Endothelial cell of umbilical vein (primary cell): ENCODE measurements around the gene SCP2.

ENCODE experiments used
- EZH2 ChIP-seq: IDR thresholded peaks from 2 replicates; pipeline ENCODE4 v1.6.1; 2012; ENCODE audit warnings: borderline replicate concordance, low read depth, mild to moderate bottlenecking, moderate library complexity, low read length, inconsistent platforms; ENCODE audit not compliant: severe bottlenecking
- POLR2A ChIP-seq: IDR thresholded peaks from 2 replicates; pipeline ENCODE4 v1.6.1; 2012; ENCODE audit warnings: low read depth, mild to moderate bottlenecking, control low read depth, low read length
- POLR2AphosphoS5 ChIP-seq: IDR thresholded peaks from 2 replicates; pipeline ENCODE4 v1.6.1; 2012; ENCODE audit warnings: low read depth, mild to moderate bottlenecking, control low read depth, low read length, moderate library complexity; ENCODE audit not compliant: insufficient read depth
- TF ChIP-seq, protein P1 (sequence below), 2 donors: IDR thresholded peaks; 1 replicate in 1 of 2; 2 replicates in 1 of 2; pipeline ENCODE4 v1.5.1; 2011; ENCODE audit warnings: low read length in 2 of 2, mild to moderate bottlenecking in 2 of 2, moderate library complexity in 2 of 2, control low read depth in 1 of 2, inconsistent platforms in 1 of 2, low read depth in 1 of 2; ENCODE audit not compliant: insufficient read depth in 1 of 2; ENCODE audit errors: extremely low read depth in 1 of 2

DNA sequence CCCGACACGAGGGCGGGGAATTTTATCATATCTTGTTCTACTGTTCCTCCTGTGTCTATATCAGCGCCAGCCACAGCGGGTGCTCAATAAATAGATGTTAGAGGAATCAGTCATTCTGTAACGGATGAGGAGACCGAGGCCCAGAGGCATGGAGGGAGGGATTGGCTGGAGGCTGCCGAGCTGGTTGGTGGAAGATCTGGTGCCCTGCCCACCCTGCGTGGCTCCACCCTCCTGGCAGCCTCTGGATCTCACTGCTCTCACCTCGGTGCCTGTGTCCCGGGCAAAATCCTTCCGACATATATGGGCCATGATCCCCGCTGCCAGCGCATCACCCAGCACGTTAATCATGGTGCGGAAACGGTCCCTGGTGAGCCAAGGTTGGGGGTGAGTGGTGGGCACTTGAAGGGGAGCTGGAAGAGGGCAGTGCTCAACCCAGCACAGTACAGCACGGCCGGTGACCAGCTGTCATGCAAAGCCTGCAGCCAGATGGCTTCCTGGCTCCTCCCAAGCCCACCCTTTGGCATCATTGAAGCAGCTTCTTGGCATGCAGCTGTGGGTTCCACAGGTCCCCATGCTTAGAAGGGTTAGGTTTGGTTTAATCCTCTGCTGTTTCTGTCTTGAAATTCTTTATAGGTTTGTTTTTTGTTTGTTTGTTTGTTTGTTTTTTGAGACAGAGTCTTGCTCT lies 161.7 kb downstream of the SCP2 start:
- no peak for TF ChIP-seq POLR2A
- TF ChIP-seq, protein P1, sequence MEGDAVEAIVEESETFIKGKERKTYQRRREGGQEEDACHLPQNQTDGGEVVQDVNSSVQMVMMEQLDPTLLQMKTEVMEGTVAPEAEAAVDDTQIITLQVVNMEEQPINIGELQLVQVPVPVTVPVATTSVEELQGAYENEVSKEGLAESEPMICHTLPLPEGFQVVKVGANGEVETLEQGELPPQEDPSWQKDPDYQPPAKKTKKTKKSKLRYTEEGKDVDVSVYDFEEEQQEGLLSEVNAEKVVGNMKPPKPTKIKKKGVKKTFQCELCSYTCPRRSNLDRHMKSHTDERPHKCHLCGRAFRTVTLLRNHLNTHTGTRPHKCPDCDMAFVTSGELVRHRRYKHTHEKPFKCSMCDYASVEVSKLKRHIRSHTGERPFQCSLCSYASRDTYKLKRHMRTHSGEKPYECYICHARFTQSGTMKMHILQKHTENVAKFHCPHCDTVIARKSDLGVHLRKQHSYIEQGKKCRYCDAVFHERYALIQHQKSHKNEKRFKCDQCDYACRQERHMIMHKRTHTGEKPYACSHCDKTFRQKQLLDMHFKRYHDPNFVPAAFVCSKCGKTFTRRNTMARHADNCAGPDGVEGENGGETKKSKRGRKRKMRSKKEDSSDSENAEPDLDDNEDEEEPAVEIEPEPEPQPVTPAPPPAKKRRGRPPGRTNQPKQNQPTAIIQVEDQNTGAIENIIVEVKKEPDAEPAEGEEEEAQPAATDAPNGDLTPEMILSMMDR (IDR thresholded peaks at IDR 0.05; ENCODE audit: extremely low read depth in 1 of 2, insufficient read depth in 1 of 2, low read depth in 1 of 2, low read length in 2 of 2): no peak
- TF ChIP-seq POLR2AphosphoS5: no peak
- TF ChIP-seq EZH2: no peak
